Activated gamma-delta T cell (primary cell): ENCODE measurements around the gene POU2F2.
"Not testable (repeated sequence)": the region's sequence is repeated elsewhere in the genome, so short reads cannot be mapped to it uniquely, and the experiment has no call there.

Experiments
- DNase-seq: peaks from one replicate; lab custom pipeline; 2025; lab: John Stamatoyannopoulos, UW

Gene POU2F2

GRCh38 chr19:42124386-42124901, 7.8 kb downstream of the POU2F2 start:
- no peak for DNase-seq

DNA sequence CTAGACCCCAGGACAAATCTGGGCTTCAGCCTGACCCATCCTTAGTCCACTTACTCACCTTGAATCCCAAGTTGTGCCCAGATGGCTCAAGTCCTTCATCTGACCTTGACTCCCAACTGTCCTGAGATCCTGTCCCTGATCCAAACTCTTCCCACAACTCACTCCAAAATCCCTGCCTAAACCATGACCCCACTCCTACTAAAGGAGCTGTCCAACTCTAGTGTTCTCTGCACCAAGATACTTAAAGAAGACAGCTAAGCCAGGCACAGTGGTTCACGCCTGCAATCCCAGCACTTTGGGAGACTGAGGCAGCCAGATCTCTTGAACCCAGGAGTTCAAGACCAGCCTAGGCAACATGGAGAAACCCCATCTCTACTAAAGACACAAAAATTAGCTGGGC, 8.5 kb downstream of the POU2F2 start:
- DNase-seq = no peak

DNA sequence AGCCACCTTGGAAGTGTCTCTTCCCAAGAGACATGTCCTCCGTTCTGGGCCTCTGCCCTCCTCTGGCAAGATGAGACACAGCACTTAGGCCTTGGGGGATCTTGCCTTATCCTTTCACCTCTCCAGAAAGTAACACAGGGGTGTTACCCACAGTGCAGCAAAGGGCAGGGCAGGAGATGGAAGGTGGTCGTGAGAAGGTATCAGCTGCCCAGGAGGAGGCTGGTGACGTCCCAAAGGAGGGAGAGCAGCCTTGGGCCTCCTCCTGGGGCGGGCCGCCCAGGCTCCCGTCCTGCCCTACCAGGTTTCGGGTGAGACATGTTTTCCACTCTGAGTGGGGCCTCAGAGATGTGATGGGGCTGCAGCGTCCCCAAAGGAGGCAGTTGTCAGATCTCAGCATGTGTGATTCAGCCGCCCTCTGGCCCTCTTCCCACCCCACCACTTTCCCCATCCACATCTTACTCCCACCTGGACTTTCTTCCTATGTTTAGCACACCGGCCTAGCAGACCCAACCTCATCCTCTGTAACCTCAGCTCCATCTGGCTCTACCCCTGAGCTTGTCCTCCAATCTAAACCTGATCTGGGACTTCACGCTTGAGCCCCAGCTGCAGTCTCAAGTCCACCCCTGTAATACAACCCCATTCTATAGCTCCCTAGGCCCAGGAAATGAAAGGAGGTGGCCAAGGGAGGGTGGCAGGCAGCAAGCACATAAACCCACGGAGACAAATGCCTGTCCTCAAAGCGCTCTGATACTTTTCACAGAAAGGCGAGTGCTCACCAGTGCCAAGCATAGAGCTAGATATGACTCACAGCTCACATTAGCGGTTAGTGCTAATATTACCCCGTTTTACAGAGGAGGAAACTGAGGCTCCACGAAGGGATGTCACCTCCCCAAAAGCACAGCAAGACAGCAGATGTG, 9.3 kb downstream of the POU2F2 start:
- DNase-seq = no peak

GRCh38 chr19:42121656-42122069, 10.6 kb downstream of the POU2F2 start:
- no peak for DNase-seq

GRCh38 chr19:42121036-42121621, 11.1 kb downstream of the POU2F2 start:
- no peak for DNase-seq

DNA sequence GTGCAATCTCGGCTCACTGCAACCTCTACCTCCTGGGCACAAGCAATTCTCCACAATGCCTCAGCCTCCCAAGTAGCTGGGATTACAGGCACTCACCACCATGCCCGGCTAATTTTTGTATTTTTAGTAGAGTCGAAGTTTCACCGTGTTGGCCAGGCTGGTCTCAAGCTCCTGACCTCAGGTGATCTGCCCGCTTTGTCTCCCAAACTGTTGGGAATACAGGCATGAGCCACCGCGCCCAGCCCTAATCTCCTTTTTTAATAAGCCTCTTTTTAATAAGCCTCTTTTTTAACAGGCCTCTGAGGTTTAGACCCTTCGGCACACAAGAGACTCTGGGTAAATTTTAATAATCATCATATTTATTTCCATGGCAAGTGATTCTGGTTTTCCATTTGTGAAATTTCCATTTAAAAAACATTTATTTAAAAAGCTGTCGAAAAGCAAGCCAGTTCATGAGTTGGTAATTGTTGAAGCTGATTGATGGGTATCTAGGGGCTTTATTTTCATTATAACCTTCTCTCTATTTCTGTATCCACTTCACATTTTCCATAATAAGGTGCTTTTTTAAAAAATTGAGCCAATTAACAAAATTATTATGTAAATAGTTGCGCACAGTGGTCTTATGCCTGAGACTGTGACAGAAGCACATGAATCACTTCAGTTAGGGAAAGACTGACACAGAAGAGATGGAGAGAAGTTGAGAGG, 11.8 kb downstream of the POU2F2 start:
- DNase-seq = no peak

GRCh38 chr19:42117076-42117475, 15.2 kb downstream of the POU2F2 start:
- DNase-seq = no peak

- no peak for DNase-seq
These were observed 15.8 kb downstream of the POU2F2 start for GRCh38 chr19:42116308-42117075.

DNA sequence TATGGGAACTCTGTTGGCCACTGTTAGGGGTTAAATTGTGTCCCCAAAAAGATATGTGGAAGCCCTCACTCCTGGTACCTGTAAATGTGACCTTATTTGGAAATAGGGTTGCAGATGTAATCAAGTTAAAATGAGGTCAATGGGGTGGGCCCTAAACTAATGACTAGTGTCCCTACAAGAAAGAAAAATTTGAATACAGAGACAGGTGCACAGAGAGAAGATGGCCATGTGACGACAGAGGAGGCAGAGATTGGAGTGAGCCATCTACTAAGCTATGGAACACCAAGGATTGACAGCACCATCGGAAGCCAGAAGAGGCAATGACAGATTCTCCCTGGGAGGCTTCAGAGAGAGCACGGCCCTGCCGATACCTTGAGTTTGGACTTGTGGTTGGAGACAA, 16.5 kb downstream of the POU2F2 start:
- no peak for DNase-seq

DNA sequence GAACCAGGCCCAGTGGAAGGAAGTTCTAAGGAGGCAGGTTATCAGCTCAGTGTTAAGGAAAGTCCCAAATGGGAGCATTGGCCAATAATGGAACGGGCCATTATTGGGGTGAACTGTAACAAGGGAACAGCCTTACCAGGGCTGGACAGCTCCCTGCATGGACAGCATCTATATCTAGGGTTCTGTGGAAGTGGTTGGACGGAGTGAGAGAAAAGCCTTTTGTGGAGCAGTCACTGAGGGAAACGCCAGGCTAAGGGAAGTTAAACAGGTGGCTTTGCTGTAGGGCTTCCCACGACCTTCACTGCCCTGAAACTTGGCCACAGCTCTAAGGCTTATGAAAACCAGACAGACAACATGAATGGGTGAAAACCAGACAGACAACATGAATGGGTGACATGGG, 17.0 kb downstream of the POU2F2 start:
- DNase-seq = no peak

DNA sequence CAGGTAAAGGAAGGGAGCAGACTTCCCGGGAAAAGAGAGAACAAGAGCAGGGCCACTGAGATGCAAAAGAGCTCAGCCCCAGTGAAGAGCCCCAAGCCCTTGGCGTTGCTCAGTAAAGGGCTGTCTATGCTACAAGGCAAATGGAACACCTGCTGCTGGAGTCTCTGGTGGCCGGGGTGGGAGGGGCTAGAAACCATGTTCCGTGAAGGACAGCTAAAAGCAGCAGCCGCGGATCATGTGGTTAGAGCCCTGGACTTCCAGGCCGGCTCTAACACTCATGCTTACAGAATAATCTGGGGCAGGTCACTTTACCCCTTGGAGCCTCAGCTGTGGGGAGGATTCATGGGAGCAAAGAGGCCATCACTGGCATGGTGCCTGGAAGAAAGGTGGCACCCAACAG, 17.8 kb downstream of the POU2F2 start:
- no peak for DNase-seq

DNA sequence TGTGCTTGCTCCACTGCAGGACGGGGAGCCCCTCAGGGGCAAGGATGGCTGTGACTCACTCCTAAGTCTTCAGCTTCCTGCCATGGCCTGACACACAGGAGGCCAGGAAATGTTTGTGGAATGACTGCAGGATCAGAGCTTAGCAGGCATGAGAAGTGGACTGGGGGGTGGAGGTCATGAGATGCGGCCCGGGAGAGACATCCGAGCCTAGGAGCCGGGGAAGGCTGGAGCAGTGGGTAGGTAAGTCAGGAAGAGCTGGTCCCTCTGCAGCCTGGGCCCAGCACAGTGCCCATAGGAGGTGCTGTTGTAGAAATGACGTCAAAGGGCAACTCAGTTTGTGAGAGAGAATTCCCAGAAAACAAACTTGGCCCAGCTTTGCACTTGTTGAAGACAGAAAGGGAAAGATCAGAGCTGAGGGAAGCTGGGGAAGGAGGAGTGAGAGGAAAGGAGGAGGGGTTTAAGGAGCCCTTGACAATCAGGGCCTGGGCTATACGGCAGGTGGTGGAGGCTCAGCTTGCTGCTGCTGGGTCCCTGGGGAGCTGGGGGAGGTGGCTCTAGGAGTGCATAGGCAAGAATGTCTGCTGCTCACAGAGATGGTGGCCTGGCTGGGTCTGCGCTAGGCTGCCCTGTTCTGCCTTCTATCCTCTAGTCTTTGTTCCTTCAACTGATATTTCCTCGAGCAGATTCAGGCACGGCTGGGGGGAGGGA, 18.5 kb downstream of the POU2F2 start:
- no peak for DNase-seq

DNA sequence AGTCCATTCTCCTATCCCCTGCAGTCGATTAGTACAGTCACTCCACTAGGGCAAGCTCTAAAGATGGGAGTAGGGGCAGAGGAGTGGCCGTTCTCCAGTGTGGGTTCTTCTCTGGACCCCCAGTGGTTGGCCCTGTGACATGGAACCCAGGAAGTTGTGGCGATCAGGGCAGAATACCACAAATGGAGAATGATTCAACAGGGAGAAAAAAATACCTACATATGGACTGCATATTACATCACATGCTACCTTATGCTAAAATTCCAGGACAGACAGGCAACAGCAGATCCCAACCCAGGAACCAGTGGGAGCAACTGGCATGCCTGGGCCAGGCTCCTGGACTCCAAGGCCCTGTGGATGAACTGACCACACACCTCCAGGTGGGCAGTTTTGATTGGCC, 20.4 kb downstream of the POU2F2 start:
- no peak for DNase-seq

DNA sequence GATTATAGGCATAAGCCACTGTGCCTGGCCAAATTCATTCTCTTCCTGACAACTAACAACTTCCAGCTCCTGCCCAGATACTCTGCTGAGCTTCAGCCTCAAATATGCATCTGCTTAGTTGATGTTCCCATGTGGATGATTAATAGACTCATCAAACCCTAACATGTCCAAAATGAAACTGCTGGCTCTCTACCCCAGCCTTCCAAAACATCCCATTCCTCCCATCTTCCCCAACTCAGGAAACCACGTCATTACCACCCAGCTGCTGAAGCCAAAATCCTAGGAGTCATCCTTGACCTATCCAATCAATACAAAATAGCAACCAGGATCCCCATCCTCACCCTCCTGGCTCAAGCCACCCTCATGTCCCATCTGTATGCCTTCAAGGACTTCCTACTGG, 20.9 kb downstream of the POU2F2 start:
- no peak for DNase-seq

- no peak for DNase-seq
These were observed 21.6 kb downstream of the POU2F2 start for GRCh38 chr19:42110658-42111057.

GRCh38 chr19:42109896-42110295, 22.4 kb downstream of the POU2F2 start:
- DNase-seq = no peak

DNA sequence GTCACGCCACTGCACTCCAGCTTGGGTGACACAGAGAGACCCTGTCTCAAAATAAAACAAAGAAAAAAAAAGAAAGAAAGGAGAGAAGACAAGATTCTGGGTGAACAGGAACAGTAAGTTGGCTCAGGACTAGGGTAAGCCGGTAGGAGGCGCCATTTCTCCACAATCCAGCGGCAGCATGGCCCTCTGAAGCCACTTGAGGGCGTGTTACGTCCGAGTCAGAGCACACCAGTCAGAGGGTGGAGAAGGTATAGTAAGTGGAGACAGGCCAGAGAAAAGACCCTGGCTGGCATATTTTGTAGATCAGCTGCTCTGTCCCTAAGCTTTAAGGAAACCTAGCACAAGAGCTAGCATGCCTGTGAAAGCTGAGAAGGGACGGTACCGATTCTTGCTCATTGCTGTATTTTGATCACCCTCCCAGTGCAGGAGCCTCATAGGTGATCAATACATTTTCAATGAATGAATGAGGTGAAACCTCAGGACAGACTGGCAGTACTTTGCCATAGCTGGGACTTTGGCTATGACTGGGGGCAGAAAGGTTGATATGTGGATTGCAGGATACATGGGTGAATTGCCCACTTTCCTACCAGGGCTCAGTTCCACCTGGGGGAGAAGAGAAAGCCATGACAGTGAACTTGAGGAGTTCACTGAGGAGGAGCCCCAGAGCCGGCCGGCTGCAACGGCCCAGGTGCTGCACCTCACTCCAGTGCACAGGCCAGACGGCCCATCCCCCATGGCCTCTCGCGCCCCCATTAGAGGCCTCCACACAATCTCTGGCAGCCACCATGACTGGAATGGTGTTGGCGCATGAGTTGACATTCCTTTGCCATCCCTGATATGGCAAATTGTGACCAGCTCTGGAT, 23.5 kb downstream of the POU2F2 start:
- DNase-seq = no peak

GRCh38 chr19:42105368-42105767, 26.9 kb downstream of the POU2F2 start:
- no peak for DNase-seq

- no peak for DNase-seq
These were observed 29.4 kb downstream of the POU2F2 start for GRCh38 chr19:42102877-42103276.

DNA sequence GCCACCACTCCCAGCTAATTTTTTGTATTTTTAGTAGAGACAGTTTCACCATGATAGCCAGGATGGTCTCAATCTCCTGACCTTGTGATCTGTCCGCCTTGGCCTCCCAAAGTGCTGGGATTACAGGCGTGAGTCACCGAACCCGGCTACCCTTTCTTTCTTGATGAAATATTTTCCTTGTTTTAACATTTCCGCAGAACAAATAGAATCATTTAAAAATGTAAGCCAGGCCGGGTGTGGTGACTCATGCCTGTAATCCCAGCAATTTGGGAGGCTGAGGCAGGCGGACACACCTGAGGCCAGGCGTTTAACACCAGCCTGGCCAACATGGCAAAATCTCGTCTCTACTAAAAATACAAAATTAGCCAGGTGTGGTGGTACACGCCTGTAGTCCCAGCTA, 32.0 kb downstream of the POU2F2 start:
- DNase-seq = not testable (repeated sequence)
